ENCODE data around the gene HNRNPU.

Gene HNRNPU

GRCh38 chr1:244864253-244865027 lies at the start of gene HNRNPU:
Gene HNRNPU, minus strand, starts transcription at chr1:244864543. Its CDS starts 236 bp downstream, at chr1:244864307.
- DNase-seq (ENCODE audit: low spot score) = peak; percentile 95

- DNase-seq (ENCODE audit: low spot score) = no peak
These were observed 49.5 kb upstream of the HNRNPU start for GRCh38 chr1:244913806-244914205.

GRCh38 chr1:244904119-244904518 lies 39.8 kb upstream of the HNRNPU start:
- DNase-seq (ENCODE audit: low spot score) = no peak

- DNase-seq (ENCODE audit: low spot score) = no peak
These were observed 37.2 kb upstream of the HNRNPU start for GRCh38 chr1:244901400-244902015.

GRCh38 chr1:244897476-244898254 lies 33.3 kb upstream of the HNRNPU start:
- no peak for DNase-seq (ENCODE audit: low spot score)

- no peak for DNase-seq (ENCODE audit: low spot score)
These were observed 32.2 kb upstream of the HNRNPU start for GRCh38 chr1:244896550-244896949.

- no peak for DNase-seq (ENCODE audit: low spot score)
These were observed 29.5 kb upstream of the HNRNPU start for GRCh38 chr1:244893836-244894235.

GRCh38 chr1:244887281-244887680 lies 22.9 kb upstream of the HNRNPU start:
- DNase-seq (ENCODE audit: low spot score) = no peak

- DNase-seq (ENCODE audit: low spot score) = no peak
These were observed 17.4 kb upstream of the HNRNPU start for GRCh38 chr1:244881552-244882280.

- DNase-seq (ENCODE audit: low spot score) = no peak
These were observed 14.3 kb upstream of the HNRNPU start for GRCh38 chr1:244878681-244879080.

GRCh38 chr1:244876228-244876910 lies 12.0 kb upstream of the HNRNPU start:
- no peak for DNase-seq (ENCODE audit: low spot score)

- DNase-seq (ENCODE audit: low spot score) = no peak
These were observed 10.7 kb upstream of the HNRNPU start for GRCh38 chr1:244874974-244875579.

GRCh38 chr1:244869950-244870349 lies 5.6 kb upstream of the HNRNPU start:
- DNase-seq (ENCODE audit: low spot score) = no peak

GRCh38 chr1:244869364-244869827 lies 5.1 kb upstream of the HNRNPU start:
- DNase-seq (ENCODE audit: low spot score) = no peak

- DNase-seq (ENCODE audit: low spot score) = no peak
These were observed 4.4 kb upstream of the HNRNPU start for GRCh38 chr1:244868484-244869363.

GRCh38 chr1:244866355-244866754 lies 2.0 kb upstream of the HNRNPU start:
- no peak for DNase-seq (ENCODE audit: low spot score)

GRCh38 chr1:244865820-244866219 lies 1.5 kb upstream of the HNRNPU start:
- no peak for DNase-seq (ENCODE audit: low spot score)

GRCh38 chr1:244865028-244865371 lies 657 bp upstream of the HNRNPU start:
- DNase-seq (ENCODE audit: low spot score) = no peak

- no peak for DNase-seq (ENCODE audit: low spot score)
These were observed 671 bp downstream of the HNRNPU start for GRCh38 chr1:244863491-244864252.
